NT2/D1 (cell line): ENCODE measurements around the gene NBPF11.
"Not testable (repeated sequence)": the region's sequence is repeated elsewhere in the genome, so short reads cannot be mapped to it uniquely, and the experiment has no call there.

ENCODE experiments used
- YY1 ChIP-seq: IDR thresholded peaks from 2 replicates; pipeline ENCODE4 v1.6.1; 2011; ENCODE audit not compliant: insufficient read length, insufficient read depth
- ZNF274 ChIP-seq: IDR thresholded peaks from 2 replicates; pipeline ENCODE4 v1.6.1; 2011; ENCODE audit warnings: mild to moderate bottlenecking, low read depth, low read length

- TF ChIP-seq YY1, ZNF274: not testable (repeated sequence)
These were observed 36.7 kb upstream of the NBPF11 start for GRCh38 chr1:148188768-148189167.
